A673 (cell line): ENCODE data around the gene AP3S2.

Experiments used
- EZH2 ChIP-seq: fragments of 200-600 bp; sonication (generic); IDR thresholded peaks from 2 replicates; pipeline ENCODE4 v1.6.1; 2017; ENCODE audit warnings: borderline replicate concordance, low read depth, mild to moderate bottlenecking, mixed read lengths, antibody characterized with exemption, low read length; ENCODE audit not compliant: poor library complexity, severe bottlenecking
- TF ChIP-seq, protein P1 (sequence below): fragments of 300-800, 200-600 bp; sonication (generic); conservative IDR thresholded peaks from 2 replicates; pipeline ENCODE4 v1.5.1; 2017; ENCODE audit warnings: low read depth, mild to moderate bottlenecking, antibody characterized with exemption, low read length, moderate library complexity, mixed read lengths

DNA sequence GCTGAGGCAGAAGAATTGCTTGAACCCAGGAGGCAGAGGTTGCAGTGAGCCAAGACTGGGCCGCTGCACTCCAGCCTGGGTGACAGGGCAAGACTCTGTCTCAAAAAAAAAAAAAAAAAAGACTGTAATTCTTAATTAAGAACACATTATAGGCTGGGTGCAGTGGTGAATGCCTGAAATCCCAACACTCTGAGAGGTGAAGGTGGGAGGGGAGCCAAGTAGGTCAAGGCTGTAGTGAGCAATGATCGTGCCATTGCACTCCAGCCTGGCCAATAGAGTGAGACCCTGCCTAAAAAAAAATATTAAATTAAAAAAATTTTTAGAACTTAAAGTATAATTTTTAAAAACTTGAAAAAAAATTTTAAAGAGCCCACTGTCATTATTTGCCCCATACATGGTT is 32.4 kb upstream of the AP3S2 start:
- TF ChIP-seq, protein P1, sequence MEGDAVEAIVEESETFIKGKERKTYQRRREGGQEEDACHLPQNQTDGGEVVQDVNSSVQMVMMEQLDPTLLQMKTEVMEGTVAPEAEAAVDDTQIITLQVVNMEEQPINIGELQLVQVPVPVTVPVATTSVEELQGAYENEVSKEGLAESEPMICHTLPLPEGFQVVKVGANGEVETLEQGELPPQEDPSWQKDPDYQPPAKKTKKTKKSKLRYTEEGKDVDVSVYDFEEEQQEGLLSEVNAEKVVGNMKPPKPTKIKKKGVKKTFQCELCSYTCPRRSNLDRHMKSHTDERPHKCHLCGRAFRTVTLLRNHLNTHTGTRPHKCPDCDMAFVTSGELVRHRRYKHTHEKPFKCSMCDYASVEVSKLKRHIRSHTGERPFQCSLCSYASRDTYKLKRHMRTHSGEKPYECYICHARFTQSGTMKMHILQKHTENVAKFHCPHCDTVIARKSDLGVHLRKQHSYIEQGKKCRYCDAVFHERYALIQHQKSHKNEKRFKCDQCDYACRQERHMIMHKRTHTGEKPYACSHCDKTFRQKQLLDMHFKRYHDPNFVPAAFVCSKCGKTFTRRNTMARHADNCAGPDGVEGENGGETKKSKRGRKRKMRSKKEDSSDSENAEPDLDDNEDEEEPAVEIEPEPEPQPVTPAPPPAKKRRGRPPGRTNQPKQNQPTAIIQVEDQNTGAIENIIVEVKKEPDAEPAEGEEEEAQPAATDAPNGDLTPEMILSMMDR: no peak
- TF ChIP-seq EZH2: no peak
